Stimulated activated CD8-positive, alpha-beta memory T cell treated with anti-CD3 and anti-CD28 coated beads, Interleukin-15, amount 100 ng/mL, for 4 hours (primary cell): Measurements from ENCODE around the gene PRR23E.

Experiments
- DNase-seq, 2 donors: peaks; one replicate each; pipeline ENCODE4 v3.0.0-alpha.2; 2020; ENCODE audit warnings: low read depth in 2 of 2

The PRR23E gene

DNA sequence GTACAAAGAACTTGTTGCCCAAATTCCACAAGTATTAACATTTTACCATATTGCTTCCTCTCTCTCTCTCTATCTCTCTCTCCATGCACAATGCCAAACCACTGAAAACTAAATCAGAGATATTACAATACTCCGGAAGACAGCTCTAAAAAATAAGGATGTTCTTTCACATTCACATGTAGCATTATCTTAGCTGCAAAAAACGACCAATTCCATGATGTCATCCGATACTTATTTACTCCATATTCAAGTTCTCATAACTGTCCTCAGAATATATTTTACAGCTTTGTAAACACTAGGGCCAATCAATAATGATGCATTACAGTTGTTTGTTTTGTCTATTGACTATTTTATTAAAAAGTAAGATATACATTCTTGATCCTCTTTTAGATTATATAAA lies 7.7 kb upstream of the PRR23E start:
- no peak for DNase-seq

DNA sequence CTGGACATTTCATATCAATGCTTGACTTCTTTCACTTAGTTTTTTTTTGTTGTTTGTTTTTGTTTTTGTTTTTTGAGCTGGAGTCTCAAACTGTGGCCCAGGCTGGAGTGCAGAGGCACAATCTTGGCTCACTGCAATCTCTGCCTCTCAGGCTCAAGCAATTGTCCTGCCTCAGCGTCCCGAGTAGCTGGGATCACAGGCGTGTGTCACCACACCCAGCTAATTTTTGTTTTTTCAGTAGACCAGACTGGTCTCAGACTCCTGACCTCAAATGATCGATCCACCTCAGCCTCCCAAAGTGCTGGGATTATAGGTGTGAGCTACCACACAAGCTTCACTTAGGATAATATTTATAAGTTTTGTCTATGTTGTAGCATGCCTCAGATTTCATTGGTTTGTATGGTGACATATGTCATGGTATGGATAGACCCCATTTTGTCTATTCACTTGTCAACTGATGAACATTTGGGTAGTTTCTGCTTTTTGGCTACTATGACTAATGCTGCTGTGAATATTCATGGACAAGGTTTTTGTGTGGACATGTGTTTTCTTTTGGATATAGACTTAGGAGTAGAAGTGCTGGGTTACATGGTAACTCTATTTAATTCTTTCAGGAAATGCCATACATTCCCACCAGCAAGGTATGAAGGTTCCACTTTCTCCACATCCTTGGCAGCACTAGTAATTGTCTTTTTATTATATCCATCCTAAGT lies 6.8 kb upstream of the PRR23E start:
- DNase-seq: no peak

DNA sequence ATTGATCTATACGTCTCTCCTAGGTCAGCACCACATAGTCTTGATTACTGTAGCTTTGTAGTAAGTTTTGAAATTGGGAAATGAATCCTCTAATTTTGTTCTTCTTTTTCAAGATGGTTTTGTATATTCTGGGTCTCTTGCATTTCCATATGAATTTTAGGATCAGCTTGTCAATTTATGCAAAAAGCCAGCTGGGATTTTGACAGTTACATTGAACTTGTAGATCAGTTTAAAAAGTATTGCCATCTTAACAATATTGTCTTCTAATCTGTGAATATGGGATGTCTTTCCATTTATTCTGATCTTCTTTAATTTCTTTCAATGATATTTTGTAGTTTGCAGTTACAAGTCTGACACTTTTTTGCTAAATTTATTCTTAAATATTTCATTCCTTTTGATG lies 5.6 kb upstream of the PRR23E start:
- DNase-seq: no peak

DNA sequence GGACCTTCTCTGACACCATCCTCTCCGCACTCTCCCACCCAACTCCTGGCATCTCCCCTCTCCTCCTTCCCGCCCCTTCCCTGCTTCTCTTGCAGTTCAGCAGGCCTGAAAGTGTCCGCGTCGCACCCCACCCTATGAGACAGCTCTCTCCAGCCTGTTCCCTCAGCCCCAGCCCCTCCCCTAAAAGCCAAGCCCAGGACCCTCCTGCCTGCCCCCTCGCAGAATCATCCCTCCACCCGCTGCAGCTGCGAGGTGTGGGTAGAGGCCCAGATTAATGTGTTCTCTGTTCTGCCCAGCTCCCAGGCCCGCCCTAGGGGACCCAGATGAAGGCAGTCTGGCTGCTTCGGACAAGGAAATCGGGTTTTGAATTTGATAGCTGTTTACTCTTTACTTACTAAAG lies 410 bp downstream of the PRR23E start:
- no peak for DNase-seq

DNA sequence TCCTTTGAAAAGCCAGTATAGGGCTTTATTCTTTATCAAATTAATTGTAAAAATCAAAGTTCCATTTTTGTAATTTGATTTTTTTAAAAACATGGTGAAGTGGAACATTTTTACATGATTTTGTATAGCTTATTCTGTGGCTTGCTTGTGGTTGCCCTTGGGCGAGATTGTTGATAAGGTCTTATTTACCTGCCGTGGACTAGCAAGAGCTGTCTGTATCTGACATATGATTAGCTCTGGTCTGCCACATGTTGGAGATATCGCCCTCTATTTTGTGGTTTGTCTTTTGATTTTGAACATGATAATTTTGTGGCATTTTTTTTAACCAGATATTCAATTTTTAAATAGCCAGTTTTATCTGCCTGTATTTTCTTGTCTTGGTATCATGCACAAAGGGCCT lies 844 bp downstream of the PRR23E start:
- DNase-seq: no peak

DNA sequence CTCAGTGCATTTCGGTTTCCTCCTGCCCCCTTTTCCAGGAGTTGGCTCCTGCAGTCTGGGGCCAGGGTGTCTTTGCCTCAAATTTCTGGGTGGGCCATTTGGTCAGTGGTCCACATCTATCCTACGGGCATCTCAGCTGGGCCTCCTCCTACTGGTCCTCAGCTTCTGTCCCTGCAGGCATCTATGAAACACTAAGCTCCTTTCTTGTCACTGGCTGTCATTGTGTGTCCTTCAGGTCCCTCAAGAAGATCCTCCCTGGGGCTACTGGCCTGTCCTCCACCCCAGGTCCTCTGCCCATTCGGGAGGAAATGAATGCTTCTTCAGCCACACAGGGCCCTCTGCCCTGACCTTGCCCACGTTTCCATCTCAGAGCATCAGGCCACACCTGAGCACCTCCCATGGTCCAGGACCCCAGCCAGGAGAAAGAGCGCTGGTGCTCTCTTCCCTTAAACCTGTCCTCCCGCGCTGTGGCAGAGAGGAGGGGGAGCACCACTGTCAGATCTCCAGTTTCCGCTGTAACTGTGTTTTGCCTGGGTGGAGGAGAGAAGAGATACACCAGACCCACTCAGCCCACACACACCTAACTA lies 1.8 kb downstream of the PRR23E start:
- no peak for DNase-seq

DNA sequence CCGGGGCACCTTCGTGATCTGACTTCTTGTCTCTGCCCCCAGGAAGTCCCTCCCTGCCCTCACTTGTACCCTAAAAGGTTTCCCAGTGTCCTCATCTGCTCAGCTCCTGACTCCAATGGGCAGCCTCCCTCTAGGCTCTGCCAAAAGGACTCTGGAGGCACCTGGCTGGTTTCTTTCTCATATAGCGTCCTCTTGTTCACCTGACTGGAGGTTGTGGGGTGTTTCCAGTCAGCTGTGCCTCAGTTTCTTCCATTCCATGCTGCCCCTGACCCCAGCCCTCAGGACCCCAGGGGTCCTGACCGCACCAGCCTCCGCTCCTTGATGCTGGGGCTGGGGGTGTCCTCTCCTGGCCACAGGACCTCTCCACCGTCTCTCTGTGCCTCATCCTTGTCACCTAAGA lies 2.5 kb downstream of the PRR23E start:
- no peak for DNase-seq

DNA sequence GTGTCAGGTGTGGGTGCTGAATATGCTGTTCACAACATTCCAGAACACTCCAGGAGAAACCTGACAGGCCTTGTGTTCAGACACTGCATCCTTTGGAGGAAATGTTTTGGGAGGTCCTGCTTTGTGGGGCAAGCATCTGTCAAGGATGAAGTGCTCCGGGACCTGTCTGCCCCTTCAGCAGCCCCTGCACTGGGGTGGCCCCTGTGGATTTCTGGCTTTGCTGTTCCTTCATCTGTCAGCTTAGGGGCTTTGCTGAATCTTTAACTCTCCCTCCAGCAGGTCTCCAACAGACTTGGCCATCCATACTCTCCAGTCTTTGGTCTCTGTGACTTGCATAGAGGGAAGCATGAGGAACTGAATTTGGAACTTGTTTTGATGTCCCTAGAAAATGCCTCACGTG lies 3.1 kb downstream of the PRR23E start:
- no peak for DNase-seq

DNA sequence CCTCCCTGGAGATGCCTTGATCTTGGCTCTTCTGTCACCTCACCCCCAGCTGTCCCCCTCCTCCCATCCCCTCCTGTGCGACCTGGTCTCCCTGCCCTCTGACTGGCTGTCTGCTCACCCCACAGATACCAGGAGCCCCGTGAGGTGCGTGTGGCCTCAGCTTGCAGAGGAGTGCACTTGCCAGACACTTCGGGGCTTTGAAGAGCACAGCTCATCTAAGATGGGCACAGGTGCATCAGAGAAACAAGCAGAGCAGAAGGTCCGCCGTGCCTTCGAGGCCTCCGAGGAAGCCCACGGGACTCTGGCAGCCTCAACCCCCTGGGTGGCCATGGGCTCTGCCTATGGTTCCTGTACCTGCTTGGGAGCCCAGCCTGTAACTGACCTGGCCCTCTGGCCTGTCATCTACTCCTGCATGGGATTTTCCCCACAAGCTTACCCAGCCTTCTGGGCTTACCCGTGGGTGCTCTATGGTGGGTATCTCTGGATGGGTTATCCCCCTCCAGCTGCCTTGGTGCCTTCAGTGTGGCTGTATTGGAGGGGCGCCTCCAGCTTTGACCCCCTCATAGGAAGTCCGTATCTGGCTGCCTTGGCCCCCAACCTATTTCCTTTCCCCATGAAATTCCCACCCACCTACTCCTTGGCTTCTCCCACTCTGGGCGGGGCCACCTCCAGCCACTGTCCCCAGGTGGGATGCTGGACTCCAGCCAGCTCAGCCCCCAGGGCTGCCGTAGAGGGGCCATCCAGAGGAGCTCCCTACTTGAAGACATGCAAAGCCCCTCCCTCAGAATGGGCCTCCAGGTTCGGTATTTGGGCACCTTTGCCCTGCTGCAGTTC lies 3.8 kb downstream of the PRR23E start:
- no peak for DNase-seq

DNA sequence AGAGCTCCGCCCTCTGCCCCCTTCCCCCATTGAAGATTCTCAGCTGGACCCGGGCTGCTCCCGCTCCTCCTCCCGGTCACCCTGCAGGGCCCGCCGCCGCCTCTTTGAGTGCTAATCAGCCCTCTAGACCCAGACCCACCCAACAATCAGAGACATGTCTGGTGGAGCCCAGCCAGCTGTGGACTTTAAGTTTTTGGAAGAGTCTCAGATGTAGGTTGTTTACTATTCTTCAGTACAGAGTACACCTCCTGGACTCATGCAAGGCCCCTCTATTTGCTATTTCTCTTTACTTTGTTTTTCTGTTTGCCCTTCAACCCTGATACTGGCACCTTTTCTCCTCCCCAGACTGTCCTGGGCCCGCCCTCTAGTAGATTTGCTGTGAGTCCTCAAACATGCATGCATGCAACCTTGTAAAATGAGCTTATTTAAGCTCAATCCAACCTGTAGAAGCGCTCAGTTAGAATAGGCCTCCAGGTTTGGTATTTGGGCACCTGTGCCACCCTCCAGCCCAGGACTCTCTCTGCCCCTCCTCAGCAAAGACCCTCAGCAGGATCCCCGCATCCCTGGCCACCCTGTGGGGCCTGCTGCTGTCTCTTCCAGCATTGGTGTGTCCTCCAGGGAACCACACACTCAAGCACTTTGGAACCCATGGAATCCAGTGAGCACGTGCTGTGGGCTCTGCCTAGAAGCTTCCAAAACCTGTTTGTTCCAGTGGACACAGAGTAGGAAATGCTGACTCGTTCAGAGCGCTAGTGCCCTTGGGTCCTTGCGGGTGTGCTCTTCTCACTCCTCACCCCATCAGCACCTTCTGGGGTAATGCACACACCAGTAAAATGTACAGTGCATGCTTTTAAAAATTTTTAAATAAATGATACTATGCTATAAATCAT lies 4.6 kb downstream of the PRR23E start:
- no peak for DNase-seq

DNA sequence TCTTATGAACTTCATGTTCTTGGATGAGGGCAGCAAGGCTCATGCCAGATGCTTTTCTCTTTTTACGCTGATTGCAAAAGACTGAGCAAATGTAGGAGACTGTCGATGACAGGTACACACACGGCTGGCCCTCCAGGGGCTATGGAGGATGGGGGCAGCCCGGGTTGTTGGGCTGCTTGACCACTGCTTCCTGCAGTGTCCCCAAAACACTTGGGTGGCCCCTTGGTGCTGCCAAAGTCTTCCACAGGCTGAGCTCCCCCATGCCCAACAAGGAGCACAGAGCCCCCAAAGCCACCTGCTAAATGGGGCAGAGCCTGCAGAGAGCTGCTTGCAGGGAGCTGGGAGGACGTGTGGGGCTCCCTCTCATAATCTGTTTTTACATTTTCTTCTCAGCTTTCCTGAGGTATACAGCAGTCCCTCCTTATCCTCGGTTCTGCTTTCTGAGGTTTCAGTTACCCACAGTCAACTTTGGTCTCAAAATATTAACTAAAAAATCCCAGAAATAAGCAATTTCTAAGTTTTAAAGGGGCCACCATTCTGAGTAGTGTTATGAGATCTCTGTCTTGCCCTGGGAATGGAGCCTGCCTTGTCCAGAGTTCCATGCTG lies 7.3 kb downstream of the PRR23E start:
- no peak for DNase-seq

DNA sequence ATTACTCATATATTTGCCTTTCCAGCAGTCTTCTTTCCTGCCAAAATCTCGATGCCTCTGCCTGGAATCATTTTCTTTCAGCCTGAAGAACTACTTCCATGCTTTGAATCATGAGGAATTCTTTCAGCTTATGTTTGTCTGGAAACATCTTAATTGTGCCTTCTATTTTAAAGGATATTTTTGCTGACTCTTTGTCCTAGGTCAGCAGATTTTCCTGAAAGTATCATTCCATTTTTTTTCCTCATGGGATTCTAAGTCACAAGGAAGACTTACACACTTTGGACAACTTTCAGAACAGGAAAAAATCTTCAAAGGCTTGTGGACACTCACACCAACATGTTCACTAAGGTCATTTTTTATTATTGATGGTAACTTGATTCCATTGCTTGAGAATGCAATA lies 10.1 kb downstream of the PRR23E start:
- no peak for DNase-seq

DNA sequence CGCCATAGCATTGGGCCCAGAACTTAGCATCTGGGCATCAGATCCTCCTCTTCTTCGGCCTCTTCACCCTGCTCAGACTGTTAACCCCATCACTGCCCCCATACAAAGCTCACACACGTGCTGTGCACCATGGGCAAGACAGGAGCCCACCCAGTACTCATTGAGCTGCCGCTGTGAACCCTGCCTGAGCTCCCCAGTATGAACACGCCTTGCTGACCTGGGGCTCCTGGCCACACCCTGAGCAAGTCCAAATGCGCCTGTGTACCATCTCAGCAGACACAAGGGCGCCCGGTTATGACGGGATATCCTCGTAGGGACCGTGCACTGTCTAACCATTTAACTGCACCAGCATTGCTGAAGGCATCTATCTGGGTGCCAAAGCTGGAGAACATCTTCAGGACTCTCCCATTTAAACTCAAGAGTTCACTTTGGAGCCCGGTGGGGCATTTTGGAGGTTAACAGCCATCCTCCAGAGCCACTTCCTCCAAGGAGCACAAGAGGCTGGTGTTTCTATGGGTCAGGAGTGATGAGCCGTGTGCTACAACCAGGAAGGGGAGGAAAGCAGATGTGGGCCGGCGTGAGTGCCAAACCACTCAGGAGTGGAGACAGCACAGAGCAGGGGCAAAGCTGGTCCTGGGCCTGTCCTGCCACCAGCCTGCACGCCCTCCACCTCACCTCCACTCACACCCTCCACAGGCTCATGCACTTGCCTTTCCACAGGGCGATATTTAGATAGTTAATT lies 12.1 kb downstream of the PRR23E start:
- DNase-seq: no peak

DNA sequence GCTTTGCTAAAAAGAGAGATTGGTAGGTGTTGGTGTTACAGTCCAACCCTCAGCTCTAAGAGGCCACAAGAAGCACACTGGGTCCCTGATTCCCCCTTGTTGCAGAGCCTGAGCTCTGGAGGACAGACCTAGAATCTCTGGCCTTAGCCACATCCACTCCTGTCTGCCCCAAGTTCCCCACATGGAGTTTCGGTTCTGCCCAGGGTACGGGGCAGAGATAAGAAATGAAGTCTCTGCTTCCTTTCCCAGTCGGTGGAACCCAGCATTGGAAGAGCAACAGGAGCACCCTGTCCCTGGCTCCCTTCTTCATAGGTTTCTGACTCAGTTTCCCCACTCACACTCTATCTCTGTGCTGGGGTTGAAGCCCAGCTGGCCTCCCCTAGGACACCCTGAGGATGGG lies 13.2 kb downstream of the PRR23E start:
- no peak for DNase-seq

DNA sequence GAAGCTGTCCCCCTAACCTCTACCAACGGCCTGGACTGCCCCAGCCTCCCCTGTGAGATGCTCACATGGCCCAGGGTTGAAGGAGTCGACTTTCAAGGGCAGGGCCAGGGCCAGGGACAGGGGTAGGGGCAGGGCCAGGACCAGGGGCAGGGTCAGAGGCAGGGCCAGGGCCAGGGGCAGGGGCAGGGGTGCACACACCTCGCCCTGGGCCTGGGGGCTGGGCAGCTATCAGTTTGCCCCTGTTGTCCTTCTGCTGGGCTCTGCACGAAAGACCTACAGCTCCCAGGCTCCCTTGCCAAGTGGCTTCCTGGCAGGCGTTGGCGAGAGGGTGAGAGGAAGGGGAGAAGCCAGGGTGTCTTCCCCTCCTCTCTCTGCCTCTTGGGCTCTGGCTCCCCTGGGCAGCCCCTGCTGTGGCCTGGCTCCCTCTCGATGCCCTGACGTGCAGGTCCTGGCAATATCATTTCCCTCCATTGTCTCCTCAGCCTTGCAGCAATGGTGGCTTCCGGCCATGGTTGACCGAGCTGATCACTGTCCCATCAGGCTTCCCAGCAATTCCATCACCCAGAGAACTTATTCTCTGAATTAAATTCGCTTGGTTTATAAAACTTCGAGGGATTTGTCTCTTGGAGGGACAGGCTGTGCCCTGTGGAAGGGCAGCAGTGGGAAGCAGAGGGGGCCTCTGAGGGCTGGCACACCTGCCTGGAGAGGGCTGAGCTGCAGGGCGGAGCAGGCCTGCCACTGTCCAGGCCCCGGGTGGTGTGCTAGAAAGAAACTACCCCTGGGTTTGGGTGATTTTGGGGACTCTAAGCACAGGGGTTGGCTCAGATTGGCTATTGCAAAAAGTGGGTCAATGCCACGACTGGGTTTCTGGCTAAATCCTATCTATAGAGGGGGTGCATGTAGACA lies 13.9 kb downstream of the PRR23E start:
- DNase-seq: no peak

DNA sequence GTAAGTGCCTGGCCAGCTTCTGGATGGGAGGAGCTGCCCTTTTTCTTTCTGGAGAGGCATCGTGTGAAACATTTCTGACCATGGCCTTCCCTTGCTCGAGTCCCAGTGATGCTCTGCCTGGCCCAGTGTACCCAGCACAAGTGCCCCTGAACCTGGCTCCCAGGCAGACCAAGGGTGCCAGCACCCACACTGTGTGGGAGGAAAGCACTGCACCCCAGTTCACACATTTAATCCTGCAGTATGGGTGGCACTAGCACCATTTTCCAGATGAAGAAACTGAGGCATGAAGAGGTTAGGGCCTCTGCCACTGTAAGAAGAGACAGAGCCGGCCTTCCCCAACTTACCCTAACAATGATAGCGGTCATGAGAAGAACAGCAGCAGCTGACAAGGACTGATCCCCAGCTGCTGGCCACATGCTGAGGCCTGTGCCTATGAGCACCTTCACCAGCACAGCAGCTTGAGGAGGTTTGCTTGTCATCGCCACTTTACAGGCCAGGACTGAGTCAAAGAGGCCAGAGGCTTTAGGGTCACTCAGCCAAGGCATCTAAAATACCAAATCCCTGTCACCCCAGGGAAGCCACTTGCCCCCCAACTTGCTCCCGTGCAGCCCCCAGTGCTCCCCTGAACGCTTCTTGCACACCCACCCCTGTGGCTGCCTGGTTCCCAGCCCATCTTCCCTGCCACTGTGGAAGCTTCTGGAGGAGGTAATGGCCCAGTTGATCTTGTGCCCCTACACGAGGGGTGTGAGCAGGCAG lies 15.0 kb downstream of the PRR23E start:
- DNase-seq: no peak

DNA sequence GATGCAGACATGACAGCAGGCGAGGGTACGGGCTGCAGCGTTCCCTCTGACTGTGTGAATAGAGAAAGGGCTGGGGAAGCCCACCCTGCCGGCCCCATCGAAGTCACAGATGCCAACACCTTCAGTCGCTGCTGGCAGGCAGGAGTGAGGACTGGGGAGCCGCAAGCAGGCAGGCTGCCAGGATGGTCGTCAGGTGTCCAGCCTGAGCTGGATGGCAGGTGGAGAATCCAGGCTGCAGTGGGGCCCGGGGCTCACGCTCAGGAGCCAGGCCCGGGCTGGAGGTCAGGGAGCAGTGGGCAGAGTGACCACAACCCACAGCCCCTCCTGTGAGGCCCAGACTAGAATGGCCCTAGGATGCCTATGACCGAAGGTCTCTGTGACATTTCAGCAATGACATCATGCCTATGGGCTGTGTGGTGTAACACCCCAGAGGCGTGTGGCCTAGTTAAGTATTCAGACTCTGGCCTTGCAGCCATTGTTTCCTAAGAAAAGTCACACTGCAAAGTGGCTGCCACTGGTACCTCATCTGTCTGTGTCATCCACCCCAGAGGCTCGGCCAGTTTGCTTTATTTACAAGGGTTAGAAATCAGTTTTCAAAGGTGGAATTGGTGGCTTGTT lies 15.7 kb downstream of the PRR23E start:
- no peak for DNase-seq

DNA sequence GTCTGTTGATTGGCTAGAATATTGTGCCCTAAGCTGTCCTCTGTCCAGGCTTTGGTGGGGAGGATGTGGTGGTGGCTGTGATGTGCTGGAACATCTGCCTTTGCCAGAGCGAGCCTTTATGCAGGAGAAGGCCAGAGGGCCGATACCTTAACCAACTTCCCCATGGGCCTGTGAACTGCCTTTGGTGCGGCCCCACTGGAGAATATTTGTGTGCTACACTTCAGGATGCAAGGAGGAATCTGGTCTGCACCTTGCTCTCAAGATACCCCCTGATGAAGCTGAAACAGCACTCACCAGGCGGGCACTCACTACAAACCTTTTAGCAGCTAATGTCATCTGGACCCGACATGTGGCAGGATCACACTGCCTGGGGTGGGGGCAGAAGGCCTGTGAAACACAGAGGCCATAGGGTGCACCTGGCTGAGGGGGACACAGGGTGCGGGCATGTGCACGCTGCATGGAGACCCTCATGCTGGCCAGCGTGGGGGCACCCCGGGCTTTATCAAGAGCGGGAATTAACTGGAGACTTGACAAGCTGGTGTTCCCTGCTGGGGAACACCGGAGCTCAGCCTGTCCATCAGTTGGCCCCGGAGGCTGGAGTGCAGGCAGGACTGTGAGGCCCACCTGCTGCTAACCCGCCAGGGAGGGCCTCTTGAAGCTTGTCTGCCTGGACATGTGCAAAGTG lies 16.4 kb downstream of the PRR23E start:
- no peak for DNase-seq
